Endothelial cell of umbilical vein (primary cell): ENCODE results near the gene USP48. TPM values are rescaled to one million over a fixed set of nuclear protein-coding genes. Genes with fewer than 3 reads are reported as not detected.

Source experiments
- BruUV-seq: library from RNA; stranded (reverse); fragments of 400-500 nt; replicated peaks from 2 replicates; lab custom pipeline; 2021; lab: Mats Ljungman, UMichigan
- CTCF ChIA-PET: fragments of 300-600, 350-600 bp; sonication (Branson Sonifier 250); formaldehyde crosslinking; loops from one replicate; lab custom pipeline; 2021; ENCODE audit warnings: antibody characterized with exemption, inconsistent platforms; lab: Charles Lee
- POLR2A ChIA-PET: fragments of 300-600, 350-600 bp; sonication (Branson Sonifier 250); formaldehyde crosslinking; loops from one replicate; lab custom pipeline; 2021; ENCODE audit warnings: antibody characterized with exemption, inconsistent platforms; lab: Charles Lee
- DNase-seq: peaks from one replicate; pipeline ENCODE4 v3.0.0-alpha.2; 2011; ENCODE audit warnings: low read depth, low spot score
- FAIRE-seq: peaks from 2 replicates; lab custom pipeline; 2011; peaks lifted over from hg19 to GRCh38; lab: Jason Lieb, UNC
- H2AFZ ChIP-seq: 2 replicates; pipeline ENCODE4 v1.6.0; 2012; ENCODE audit warnings: low read depth, low read length, control low read depth, inconsistent platforms
- H3K27ac ChIP-seq: 2 replicates; pipeline ENCODE4 v1.5.1; 2011; ENCODE audit warnings: low read depth, mild to moderate bottlenecking, control low read depth, low read length, moderate library complexity; ENCODE audit not compliant: insufficient read depth
- H3K27me3 ChIP-seq, 2 experiments: 2 replicates each; pipeline versions ENCODE4 v1.6.0 to v1.6.1; 2011; ENCODE audit warnings: low read length in 2 of 2, mixed read lengths in 1 of 2; ENCODE audit not compliant: control insufficient read depth in 2 of 2, insufficient read depth in 2 of 2
- H3K36me3 ChIP-seq, 2 experiments: 2 replicates in 1 of 2; 3 replicates in 1 of 2; pipeline ENCODE4 v1.5.1; 2011; ENCODE audit warnings: low read length in 2 of 2, mild to moderate bottlenecking in 1 of 2, moderate library complexity in 1 of 2; ENCODE audit not compliant: control insufficient read depth in 2 of 2, insufficient read depth in 2 of 2; ENCODE audit errors: extremely low read depth in 1 of 2
- H3K4me1 ChIP-seq: 3 replicates; pipeline ENCODE4 v1.5.1; 2011; ENCODE audit warnings: mild to moderate bottlenecking, low read length; ENCODE audit not compliant: control insufficient read depth, insufficient read depth; ENCODE audit errors: extremely low read depth
- H3K4me2 ChIP-seq: 2 replicates; pipeline ENCODE4 v1.6.1; 2011; ENCODE audit warnings: low read length, control low read depth, mixed read lengths; ENCODE audit not compliant: insufficient read depth
- H3K4me3 ChIP-seq, 3 experiments: fragments of 200-600 bp in 1 of 3; sonication (generic), shearing (Covaris generic) in 1 of 3; replicated peaks in 1 of 3; 2 replicates each; pipeline ENCODE4 v1.5.1; 2011 to 2016; ENCODE audit warnings: control low read depth in 3 of 3, low read length in 3 of 3, mild to moderate bottlenecking in 2 of 3, inconsistent platforms in 1 of 3, low read depth in 1 of 3, moderate library complexity in 1 of 3; ENCODE audit not compliant: insufficient read depth in 1 of 3
- H3K79me2 ChIP-seq: 2 replicates; pipeline ENCODE4 v1.6.0; 2012; ENCODE audit warnings: low read length, inconsistent platforms; ENCODE audit not compliant: control insufficient read depth, insufficient read depth
- H3K9ac ChIP-seq: replicated peaks from 2 replicates; pipeline ENCODE3; 2011; ENCODE audit warnings: low read length, control low read depth; ENCODE audit not compliant: insufficient read depth; ENCODE audit errors: extremely low read depth
- H3K9me1 ChIP-seq: replicated peaks from 3 replicates; pipeline ENCODE4 v1.6.0; 2011; ENCODE audit warnings: mild to moderate bottlenecking, low read length; ENCODE audit not compliant: control insufficient read depth, insufficient read depth; ENCODE audit errors: extremely low read depth
- H3K9me3 ChIP-seq: replicated peaks from 2 replicates; pipeline ENCODE4 v1.5.1; 2012; ENCODE audit warnings: low read length, inconsistent platforms; ENCODE audit not compliant: control insufficient read depth, insufficient read depth
- H4K20me1 ChIP-seq: replicated peaks from 2 replicates; pipeline ENCODE3; 2011; ENCODE audit warnings: mild to moderate bottlenecking, low read length; ENCODE audit not compliant: control insufficient read depth, insufficient read depth; ENCODE audit errors: extremely low read depth
- EZH2 ChIP-seq: IDR thresholded peaks from 2 replicates; pipeline ENCODE4 v1.6.1; 2012; ENCODE audit warnings: borderline replicate concordance, low read depth, mild to moderate bottlenecking, moderate library complexity, low read length, inconsistent platforms; ENCODE audit not compliant: severe bottlenecking
- FOS ChIP-seq: IDR thresholded peaks from 2 replicates; pipeline ENCODE4 v1.6.1; 2011; ENCODE audit warnings: mild to moderate bottlenecking, low read length, moderate library complexity, borderline replicate concordance; ENCODE audit not compliant: insufficient read depth
- JUN ChIP-seq: IDR thresholded peaks from 2 replicates; pipeline ENCODE4 v1.6.1; 2011; ENCODE audit warnings: borderline replicate concordance, low read depth; ENCODE audit not compliant: insufficient read length, insufficient read depth
- MYC ChIP-seq: IDR thresholded peaks from one replicate; pipeline ENCODE4 v1.6.1; 2011; ENCODE audit warnings: mild to moderate bottlenecking, low read depth, low read length
- POLR2A ChIP-seq: IDR thresholded peaks from 2 replicates; pipeline ENCODE4 v1.6.1; 2012; ENCODE audit warnings: low read depth, mild to moderate bottlenecking, control low read depth, low read length
- POLR2AphosphoS5 ChIP-seq: IDR thresholded peaks from 2 replicates; pipeline ENCODE4 v1.6.1; 2012; ENCODE audit warnings: low read depth, mild to moderate bottlenecking, control low read depth, low read length, moderate library complexity; ENCODE audit not compliant: insufficient read depth
- dilution Hi-C: fragments of 300-500 bp; cut with MboI; formaldehyde crosslinking; loops from one replicate; pipeline ENCODE4 v1.15.0; 2019; ENCODE audit warnings: low sequenced_read_pairs; ENCODE audit not compliant: extremely low pct_ligation_motif_present
- intact Hi-C: fragments of 100-400 bp; cut with micrococcal nuclease; formaldehyde crosslinking; loops from one replicate; pipeline ENCODE4 v1.10.0; 2022
- polyA plus RNA-seq, 4 experiments: library from polyadenylated mRNA; depleted of rRNA in 3 of 4; stranded (reverse) in 3 of 4; unstranded in 1 of 4; fragments of >200 nt; gene quantifications; 2 replicates each; pipeline versions ENCODE4 v1.2.1 to v1.2.3, GENCODE V29; 2011 to 2012; ENCODE audit warnings: missing spikeins in 1 of 4
- total RNA-seq: library from RNA; stranded (reverse); gene quantifications from 2 replicates; pipeline ENCODE4 v1.2.3, GENCODE V29; 2021
- TF ChIP-seq, protein P1 (sequence below): IDR thresholded peaks from 2 replicates; pipeline ENCODE4 v1.6.1; 2011; ENCODE audit not compliant: insufficient read depth, insufficient read length

Gene USP48
- total and polyA plus RNA-seq, 2 donors (not counting 3 experiments of a cell fraction or from before 2014, with no cell fraction given), result 27.2 to 149 TPM

DNA sequence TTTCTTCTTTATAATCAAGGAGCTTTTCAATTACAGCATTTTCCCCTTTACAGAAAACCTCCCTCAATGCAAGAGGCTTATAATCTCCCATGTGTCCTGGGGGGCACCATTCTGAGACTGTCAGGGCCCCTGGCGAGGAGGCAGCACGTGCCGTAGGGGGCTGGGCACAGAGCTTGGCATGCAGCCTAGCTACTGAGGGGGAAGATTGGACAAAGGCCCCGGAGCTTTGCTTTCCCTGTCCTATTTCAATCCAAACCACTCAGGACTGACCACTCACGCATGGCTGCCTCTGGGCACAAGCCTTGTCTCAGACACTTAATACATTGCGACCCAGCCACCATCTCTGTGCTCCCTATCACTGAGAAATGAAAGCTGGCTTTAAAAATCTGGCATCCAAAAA, 111.0 kb downstream of the USP48 start:
- peaks cover 17 to 27% of the 10 kb centered on the region in 2 experiments for H3K27me3 ChIP-seq
- H3K4me3 ChIP-seq, result no peak overlapping the region
- no peak overlapping the region for H3K27ac ChIP-seq
- dilution Hi-C loops (no loop called here), intact Hi-C loops (no loop called here)
- no peaks in the 10 kb centered on the region for H4K20me1 ChIP-seq
- no peaks in the 10 kb centered on the region for H3K9me1 ChIP-seq
- DNase-seq, result no peak
- no peak overlapping the region for H3K4me2 ChIP-seq
- H3K9me3 ChIP-seq, result no peaks in the 10 kb centered on the region
- no peak for TF ChIP-seq JUN
- TF ChIP-seq MYC, result no peak
- TF ChIP-seq EZH2, result no peak
- TF ChIP-seq POLR2A, result no peak
- no peak for TF ChIP-seq POLR2AphosphoS5
- TF ChIP-seq, protein P1, sequence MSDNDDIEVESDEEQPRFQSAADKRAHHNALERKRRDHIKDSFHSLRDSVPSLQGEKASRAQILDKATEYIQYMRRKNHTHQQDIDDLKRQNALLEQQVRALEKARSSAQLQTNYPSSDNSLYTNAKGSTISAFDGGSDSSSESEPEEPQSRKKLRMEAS, result no peak
- TF ChIP-seq FOS, result no peak
- no peak overlapping the region for H2AFZ ChIP-seq
- no TSS peak for BruUV-seq
- H3K9ac ChIP-seq, result no peak overlapping the region
- peaks cover 12% of the 10 kb centered on the region for H3K4me1 ChIP-seq
- ChIA-PET CTCF (interaction anchor here (1.3 kb wide), 2 partner anchors 8 to 10 kb away, joined by 3 read pairs; no protein-coding TSS in a partner anchor), POLR2A (no interaction called here)
- H3K36me3 ChIP-seq, result peaks cover 0 to 2% of the 10 kb centered on the region in 2 experiments
- no peak for FAIRE-seq
- no peaks in the 10 kb centered on the region for H3K79me2 ChIP-seq
